NT2/D1 (cell line): ENCODE results near the gene GKN2.

Source experiments
- SUZ12 ChIP-seq: IDR thresholded peaks from 2 replicates; pipeline ENCODE4 v1.6.1; 2011; ENCODE audit not compliant: insufficient read length, insufficient read depth; ENCODE audit errors: extremely low read depth
- YY1 ChIP-seq: IDR thresholded peaks from 2 replicates; pipeline ENCODE4 v1.6.1; 2011; ENCODE audit not compliant: insufficient read length, insufficient read depth
- ZNF274 ChIP-seq: IDR thresholded peaks from 2 replicates; pipeline ENCODE4 v1.6.1; 2011; ENCODE audit warnings: mild to moderate bottlenecking, low read depth, low read length

DNA sequence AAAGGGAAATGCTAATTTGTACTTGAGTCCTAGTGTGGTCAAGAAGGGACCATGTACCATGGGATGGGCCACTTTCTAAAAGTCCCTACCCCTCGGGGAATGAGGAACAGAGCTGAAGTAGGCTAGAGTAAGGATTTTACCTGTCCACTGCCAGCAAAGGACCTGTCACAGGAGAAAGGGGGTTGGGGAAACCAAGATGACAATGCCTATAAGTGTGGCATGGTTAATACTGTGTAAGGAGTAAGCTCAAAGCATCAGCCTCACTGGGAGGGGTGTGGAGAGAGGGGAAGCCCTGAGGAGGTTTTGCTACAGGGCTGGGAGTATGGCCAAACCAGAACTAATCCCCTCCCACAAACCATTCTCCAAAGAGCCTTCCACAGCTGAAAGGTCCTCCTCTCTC is 15.8 kb downstream of the GKN2 start:
- TF ChIP-seq SUZ12: no peak
- no peak for TF ChIP-seq ZNF274
- TF ChIP-seq YY1: no peak
